Daoy (cell line): ENCODE measurements around the gene HIC2. TPM values are rescaled to one million over a fixed set of nuclear protein-coding genes. Genes with fewer than 3 reads are reported as not detected.
"Not testable (repeated sequence)": the region's sequence is repeated elsewhere in the genome, so short reads cannot be mapped to it uniquely, and the experiment has no call there.

ENCODE experiments used
- DNase-seq: peaks from one replicate; pipeline ENCODE4 v3.0.0-alpha.2; 2015; ENCODE audit warnings: low read depth
- total RNA-seq: library from RNA; depleted of rRNA; stranded (reverse); fragments of >200 nt; shearing (Covaris generic); gene quantifications from 2 replicates; pipeline ENCODE4 v1.2.3, GENCODE V29; 2014

HIC2 gene
- total RNA-seq, 1 experiment from 2014 or later: 3.0 TPM

DNA sequence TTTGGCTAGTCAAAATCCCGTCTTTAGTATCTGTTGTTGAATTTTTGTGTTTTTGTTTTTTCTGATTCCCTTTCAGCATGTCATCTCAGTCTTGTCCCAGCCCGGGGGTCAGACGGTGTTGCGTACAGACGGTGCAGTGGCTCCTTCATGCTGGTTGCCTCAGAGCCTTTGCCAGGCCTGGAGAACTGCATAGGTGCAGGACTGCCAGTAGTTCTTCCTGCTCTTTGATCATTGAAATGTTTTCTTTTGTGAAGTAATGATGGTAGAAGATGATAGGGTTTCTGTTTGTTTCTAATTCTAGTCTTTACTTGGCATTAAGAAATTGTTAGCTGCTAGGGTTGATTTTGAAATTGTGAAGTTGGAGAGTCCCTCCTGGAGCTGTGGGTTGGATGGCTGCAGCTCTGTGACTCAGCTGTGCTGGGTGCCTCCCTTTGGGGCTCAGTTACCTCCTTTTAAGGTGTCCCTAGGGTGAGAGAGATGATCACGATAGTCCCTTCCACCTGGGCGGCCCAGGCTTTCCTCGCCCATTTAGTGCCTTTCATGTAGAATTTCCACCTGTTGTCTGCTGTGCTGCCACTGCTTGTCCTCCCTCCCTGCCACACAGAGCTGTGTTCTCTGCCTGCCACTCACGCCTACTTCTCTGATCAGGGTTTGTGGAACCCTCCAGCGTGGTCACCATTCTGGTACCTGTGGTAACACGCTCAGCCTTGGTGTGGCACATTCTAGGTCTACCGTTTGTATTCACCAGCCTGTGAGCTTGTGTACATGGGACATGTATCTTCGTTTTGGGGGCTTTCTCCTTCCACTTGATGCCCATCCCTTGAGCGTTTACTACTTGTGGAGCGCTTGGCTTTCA is 17.4 kb downstream of the HIC2 start:
- DNase-seq: not testable (repeated sequence)

DNA sequence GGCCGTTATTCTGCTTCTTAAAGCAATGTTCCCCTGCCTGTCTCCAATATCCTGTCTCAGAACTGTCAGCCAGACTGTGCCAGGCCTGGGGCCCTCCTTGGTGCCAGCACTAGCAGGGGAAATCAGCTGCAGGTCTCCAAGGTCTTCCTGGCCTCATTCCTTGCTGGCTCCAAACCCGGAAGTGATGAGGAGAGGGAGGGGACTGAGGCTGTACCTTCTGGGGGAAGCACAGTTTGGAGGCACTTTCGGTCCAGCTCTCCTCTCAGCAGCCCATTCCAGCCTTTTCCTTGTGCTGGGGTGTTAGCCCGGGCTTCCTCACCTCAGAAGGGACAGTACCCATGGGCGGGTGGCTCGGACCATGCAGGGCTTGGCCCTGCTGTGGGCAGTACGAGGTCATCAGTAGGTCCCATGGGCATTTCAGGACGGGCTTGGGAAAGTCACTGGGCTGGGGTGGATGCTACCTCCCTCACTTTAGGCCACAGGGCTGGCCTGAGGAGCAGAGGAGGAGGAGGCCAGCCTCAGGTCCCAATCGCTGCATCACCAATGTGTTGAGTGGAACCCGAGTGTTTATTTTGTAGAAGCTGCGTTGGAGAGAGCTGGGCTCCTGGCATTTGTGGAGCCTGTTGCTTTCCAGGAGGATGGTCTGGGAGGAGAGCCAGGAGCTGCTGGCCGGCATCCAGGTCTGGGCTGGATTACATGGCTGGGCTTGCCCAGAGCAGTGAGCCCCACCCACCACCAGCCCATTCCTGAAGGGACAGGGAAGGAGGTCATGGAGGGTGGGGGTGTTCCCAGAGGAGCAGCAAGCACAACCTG is 19.0 kb downstream of the HIC2 start:
- not testable (repeated sequence) for DNase-seq

DNA sequence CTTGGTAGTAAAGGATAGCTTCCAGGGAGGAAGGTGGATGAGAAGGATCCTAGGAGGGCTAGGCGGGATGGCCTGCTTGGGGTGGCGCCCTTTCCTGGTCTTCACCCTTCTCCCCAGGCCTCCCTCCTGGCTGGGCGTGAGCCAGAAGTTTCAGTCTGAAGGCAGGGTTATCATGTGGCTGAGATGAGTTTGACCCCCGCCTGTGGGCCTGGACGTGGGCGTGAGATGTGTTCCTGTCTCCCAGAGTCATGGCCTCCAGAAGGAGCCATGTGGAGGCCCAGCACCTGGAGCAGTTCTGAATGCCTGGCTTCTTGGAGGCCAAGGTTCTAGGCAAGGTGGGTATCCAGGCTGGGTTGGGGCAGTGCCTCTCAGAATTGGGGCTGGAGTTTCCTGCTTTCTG is 20.8 kb downstream of the HIC2 start:
- not testable (repeated sequence) for DNase-seq

DNA sequence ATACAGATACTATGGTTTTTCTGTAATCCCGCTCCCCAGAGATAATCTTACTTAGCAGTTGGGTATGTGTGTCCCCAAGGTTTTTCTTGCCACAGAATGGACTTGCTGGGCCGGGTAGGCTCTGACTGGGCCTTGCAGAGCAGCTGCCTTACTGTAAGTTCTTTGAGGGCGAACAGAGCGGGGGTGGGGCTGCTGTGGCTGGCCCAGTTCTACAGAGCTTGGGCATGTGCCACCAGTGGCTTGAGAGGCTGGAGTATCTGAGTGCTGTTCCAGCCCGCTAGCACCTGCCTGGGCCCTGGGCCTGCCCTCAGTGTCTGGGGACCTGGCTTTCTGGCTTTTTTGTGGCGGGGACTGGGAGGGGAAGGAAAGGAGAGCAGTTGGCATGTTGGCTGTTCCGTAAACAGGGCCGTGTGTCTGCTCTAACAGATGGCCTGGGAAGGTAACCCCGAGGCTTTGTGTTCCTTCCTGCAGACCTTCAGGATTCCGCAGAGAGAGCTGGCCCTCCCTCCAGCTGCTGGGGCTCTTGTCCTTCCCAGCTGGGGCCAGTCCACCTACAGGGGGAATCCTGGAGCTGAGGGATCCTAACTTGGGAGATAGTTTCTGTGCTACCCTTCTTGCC is 23.0 kb downstream of the HIC2 start:
- DNase-seq: not testable (repeated sequence)

DNA sequence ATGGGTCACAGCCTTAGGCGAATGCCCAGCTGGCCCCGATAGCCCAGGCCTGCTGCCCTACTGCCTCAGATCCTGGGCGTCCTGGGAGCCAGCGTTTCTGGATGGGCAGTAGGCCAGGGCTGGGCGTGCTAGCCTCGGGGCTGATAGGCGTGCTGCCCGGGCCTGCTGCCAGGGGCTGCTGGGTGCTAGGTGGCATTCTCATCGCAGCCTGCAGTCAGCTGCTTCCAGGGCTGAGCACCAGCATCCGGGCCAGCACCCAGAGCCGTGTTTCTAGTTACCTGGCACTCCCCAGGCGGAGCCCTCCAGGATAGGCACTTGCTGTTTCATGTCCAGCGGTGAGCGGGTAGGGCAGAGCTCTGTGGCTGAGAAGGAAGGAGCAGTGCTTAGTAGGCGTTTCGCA is 23.5 kb downstream of the HIC2 start:
- DNase-seq: not testable (repeated sequence)

DNA sequence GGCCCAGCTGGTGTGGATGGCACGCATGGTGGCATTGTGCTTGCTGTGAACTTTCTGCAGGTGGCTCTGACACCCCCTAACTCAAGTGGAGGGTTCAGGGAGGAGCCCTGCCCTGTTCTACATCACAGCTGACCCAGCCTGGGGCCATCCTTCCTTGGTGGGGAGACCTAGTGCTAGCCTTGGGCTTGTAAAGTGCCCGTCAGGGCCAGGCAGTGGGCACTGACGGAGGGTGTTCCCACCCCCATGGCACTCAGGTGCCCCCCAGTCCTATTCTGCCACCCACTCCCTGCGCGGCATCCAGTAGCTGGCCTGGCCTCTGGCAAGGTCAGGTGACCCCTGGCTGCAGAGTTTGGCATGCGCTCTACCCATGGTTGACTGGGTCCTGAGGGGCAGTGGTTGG is 24.0 kb downstream of the HIC2 start:
- DNase-seq: not testable (repeated sequence)

DNA sequence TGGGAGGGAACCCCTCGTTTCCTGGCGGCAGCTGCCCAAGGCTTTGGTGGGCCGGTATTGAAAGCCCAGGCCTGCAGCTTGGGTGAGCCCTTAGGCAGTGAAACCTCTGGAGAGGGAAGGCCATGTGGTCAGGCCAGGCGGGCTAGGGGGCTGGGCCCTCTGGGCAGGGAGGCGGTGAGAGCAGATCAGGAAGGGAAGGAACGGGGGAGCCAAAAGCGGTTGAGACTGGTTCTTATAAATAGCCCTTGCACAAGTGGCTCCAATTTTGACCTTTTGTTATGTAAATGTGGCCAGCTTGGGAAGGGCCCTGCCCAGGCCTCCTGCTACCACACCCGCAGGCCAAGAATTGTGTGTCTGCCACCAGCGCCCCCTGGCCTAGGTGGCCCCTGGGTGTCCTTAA is 25.0 kb downstream of the HIC2 start:
- DNase-seq: not testable (repeated sequence)

DNA sequence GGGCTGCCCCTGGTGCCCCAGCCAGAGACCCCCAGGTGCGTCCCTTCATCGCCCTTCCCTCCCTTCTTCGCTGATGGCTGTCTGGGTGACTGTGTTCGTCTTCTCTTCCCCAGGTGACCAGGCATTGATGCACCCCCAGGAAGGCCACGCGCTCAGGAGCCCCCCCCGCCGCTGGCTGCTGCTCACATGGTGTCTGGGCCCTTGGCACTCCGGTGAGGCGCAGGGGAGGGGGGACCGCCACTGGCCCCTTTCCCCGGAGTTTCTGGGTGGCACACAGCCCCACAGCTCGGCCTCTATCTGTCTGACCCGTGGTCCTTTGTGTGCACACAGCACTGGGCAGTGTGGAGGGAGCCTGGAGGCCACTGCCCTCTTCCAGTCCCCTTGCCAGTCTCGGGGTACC is 25.5 kb downstream of the HIC2 start:
- not testable (repeated sequence) for DNase-seq

DNA sequence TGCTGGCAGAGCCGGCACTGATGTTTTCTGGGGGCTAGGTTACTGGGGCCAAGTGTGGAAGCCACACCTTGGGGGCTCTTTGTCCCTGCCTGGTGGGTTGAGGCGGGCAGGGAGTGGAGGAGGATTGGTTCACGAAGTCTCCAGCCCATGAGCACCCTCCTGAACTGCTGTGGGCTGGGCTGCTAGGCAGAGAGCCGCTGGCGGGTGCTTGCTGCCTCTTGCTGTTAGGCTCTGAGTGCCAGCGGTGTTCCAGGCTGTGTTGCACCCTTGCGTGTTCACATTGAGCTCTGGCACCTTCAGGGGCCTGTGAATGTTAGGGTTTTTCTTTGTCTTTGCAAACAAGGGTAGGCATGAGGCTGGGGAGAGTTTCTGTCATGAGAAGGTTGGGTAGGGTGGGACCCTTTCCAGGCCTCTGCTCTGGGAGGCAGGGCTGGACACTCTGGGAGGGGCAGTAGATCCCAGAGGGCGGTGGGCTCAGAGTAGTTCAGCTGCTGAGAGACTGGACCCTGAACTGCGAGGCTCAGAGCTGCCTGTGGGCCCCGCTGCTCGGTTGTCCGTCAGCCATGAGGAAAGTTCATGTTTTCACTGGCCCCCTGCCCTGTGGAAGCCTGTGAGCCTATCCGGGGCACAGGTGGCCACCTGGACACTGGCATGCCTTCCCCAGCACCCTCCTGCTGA is 26.0 kb downstream of the HIC2 start:
- DNase-seq: no peak

DNA sequence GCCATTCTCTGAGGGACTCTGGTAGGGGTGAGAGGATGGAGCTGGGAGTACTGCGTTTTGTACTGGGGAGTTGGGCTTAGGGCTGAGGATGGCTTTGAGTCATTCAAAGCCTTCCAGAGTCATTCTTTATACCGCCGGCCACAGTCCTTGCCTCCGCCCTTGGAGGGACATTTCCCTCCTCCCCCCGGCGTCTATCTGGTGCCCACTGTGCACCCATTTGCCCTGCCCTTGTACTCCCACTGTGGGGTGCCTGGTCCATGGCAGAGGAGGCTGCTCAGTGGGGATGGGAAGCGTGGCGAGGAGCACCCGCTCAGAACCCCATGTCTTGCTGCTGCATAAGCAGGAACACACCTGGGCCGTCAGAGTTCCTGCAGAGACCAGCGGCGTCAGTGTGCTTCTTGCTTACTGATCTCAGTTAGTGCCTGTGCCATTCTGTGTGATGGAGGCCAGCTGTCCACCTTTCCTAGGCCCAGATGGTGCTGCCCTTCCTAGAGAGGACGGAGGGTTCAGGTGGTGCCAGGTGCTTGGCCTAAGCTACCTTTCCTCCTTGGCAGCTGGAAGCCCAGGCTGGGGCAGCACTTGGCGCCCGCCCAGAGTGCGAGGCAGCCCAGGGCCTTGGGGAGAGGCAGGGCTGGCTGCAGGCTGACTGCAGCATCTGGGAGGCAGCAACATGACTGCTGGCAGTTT is 26.7 kb downstream of the HIC2 start:
- no peak for DNase-seq

DNA sequence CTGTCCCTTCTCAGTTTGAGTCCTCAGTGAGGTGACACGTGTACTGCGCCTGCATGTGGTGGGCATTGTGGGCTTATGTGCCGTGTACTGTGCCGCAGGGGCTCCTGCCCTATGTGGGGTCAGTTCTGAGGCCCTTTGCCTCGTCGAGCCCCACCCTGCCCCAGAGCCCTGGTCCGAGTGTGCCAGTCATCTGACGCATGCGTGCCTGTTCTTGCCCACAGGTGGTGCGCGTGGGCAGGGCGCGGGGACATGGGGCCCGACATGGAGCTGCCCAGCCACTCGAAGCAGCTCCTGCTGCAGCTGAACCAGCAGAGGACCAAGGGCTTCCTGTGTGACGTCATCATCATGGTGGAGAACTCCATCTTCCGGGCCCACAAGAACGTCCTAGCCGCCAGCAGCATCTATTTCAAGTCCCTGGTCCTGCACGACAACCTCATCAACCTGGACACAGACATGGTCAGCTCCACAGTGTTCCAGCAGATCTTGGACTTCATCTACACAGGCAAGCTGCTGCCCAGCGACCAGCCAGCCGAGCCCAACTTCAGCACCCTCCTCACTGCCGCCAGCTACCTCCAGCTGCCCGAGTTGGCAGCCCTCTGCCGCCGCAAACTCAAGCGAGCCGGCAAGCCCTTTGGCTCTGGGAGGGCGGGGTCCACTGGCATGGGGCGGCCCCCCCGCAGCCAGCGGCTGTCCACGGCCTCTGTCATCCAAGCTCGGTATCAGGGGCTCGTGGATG is 27.7 kb downstream of the HIC2 start:
- DNase-seq: no peak

DNA sequence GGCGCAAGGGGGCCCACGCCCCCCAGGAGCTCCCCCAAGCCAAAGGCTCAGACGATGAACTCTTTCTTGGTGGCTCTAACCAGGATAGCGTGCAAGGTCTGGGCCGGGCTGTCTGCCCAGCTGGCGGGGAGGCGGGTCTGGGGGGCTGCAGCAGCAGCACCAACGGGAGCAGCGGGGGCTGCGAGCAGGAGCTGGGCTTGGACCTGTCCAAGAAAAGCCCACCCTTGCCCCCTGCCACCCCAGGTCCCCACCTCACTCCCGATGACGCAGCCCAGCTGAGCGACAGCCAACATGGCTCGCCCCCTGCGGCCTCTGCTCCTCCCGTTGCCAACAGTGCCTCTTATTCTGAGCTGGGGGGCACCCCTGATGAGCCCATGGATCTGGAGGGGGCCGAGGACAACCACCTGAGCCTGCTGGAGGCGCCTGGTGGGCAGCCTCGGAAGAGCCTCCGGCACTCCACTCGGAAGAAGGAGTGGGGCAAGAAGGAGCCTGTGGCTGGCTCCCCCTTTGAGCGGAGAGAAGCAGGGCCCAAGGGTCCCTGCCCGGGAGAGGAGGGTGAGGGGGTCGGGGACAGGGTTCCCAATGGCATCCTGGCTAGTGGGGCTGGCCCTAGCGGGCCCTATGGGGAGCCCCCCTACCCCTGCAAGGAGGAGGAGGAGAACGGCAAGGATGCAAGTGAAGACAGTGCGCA is 28.4 kb downstream of the HIC2 start:
- DNase-seq: no peak

DNA sequence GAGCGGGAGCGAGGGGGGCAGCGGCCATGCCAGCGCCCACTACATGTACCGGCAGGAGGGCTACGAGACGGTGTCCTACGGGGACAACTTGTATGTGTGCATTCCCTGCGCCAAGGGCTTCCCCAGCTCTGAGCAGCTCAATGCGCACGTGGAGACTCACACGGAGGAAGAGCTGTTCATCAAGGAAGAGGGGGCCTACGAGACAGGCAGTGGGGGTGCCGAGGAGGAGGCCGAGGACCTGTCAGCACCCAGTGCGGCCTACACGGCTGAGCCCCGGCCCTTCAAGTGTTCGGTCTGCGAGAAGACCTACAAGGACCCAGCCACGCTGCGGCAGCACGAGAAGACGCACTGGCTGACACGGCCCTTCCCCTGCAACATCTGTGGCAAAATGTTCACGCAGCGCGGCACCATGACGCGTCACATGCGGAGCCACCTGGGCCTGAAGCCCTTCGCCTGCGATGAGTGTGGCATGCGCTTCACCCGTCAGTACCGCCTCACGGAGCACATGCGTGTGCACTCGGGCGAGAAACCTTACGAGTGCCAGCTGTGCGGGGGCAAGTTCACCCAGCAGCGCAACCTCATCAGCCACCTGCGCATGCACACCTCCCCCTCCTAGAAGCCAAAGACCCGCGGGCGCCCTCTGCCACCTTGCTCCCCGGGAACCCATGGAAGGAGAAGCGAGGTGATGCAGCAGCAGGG is 29.1 kb downstream of the HIC2 start:
- no peak for DNase-seq

DNA sequence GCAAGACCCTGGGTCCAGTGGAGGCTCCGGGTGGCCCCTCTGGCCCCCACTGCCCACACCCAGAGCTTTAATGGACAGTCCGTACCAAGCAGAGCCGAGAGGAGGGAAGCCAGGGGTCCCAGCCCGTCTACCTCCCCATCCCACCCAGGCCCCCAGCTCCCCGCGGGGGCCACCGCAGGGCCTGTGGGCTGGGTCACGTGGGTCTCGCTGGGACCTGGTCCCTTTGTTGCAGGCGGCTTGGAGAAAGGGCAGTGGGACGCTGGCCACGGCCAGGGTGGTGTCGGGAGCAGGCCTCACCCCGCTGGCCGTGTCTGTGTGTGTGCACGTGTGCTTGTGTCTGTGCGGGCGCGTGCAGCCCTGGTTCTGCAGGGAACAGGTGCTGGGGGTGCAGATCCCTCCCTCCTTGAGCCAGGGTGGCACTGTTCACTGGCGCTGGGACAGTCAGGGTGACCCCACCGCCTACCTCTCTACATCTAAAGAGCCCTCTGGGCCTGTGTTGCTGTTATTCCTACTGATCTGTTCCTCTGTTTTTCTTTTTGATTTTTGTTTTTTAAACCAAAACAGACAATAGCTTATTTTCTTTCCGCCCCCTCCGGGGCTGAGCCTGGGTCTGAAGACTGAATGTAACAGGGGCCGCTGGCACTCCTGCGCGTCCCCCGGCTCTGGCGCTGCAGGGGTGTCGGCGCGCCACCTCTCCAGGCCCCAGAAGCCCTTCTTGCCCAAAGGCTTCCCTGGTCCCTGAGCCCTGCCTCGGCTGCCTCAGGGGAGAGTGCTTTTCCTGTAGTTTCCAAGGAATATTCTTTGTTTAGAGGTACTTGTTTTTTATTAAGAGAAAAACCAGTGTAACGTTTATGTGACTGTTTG is 29.9 kb downstream of the HIC2 start:
- no peak for DNase-seq

DNA sequence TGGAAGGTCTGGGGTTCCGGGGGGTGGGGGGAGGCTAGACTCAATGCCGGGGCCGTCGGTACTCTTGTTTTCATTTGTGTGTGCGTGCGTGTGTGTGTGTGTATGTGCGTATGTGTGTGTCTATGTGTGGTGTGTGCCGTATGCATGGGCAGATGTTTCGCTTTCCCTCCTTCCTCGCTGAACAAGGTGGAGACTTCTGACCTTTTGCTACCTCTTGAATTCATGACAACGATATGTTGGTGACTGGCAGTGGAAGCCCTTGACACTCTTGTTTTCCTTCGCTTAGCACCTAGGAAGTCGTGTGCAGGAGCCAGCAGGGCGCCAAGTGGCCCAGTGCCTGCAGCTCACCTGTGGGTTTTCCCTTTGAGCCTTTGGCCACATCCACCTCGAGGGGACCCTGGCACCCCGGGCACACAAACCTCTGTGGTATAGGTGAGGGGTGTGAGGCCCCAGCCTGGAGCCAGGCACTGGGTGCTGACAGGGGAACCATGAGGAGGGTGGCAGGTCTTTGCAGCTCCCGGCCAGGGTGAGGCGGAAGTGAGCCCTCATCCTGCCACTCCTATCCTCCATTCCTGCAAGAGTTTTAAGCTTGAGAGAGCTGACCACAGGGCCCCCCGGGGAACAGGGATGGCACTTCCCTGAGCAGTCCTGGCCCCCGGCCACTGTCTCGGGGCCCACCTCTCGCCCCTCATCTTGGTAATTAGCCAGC is 30.7 kb downstream of the HIC2 start:
- DNase-seq: no peak

DNA sequence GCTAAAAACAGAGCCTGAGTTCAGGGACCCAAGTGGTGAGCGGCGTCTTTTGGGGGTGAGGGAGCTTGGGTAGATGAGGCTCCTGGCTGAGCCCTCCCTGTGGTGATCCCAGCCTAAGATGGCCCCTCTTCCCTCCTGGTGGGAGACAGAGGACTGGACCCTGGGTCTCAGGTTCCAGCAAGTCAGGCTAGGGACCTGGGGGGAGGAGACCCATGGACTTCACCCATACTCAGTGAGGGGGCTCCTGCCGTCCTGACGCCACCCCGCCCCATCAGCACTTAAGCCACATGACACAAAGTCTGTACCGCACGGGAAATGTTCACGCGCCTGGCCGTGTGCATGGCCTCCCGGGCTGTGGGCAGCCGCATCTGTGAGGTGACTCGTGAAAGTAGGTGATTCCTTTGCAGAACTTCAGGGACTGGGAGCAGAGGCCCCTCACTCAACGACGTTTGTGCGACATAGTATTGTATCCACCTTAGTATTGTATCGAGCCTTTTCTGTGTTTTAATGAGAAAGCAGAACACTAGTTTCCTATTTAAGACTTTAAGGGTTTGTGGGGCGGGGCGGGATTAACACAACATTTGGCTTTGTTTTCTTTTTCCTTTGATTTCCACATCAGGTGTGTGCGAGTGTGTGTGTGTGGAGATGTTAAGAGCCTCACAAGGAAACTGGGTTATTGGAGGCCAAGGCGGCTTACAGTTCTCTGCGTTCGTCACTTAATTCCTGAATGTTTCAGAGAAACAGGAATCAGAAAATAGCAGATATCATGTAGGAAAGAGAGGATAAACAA is 31.7 kb downstream of the HIC2 start:
- no peak for DNase-seq
